ENCODE results near the gene CTSS. TPM values are rescaled to one million over a fixed set of nuclear protein-coding genes. Genes with fewer than 3 reads are reported as not detected.

CTSS gene
- polyA plus RNA-seq, 2 of the 4 experiments (the other 2 are of a cell fraction) = 9.4 to 29.6 TPM

DNA sequence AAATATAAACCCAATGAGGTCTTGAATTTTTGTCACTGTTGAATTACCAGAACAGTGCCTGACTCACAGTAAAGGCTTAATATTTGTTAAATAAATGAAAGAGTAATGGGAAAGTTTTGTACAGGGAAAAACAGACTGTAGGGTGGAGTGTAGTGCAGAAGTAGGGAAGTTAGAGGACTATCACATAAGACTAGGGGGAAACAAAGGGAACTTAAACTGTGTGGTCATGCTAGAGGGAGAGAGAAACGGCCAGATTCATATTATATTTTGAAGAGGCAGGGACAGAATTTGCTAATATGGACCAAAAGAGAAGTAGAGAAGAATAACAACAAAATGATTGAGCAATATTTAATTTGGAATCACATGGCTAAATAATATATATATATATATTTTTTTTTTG lies 27.6 kb upstream of the CTSS start:
- TF ChIP-seq HOXB13 (CRISPR knock-in tag; IDR thresholded peaks at IDR 0.05; ENCODE audit: low read depth) (no peak), NR3C1 (IDR thresholded peaks at IDR 0.05) (no peak), RCOR1 (IDR thresholded peaks at IDR 0.05; ENCODE audit: low read depth, low read length) (no peak), FOSB (CRISPR knock-in tag; IDR thresholded peaks at IDR 0.05) (no peak), FOSL2 (IDR thresholded peaks at IDR 0.05) (no peak), FOSL2 (CRISPR knock-in tag; IDR thresholded peaks at IDR 0.05) (no peak)
- Histone ChIP-seq H3K4me1 (no peaks in the 10 kb centered on the region), H3K27ac (no peak overlapping the region), H3K4me3 (no peak overlapping the region), H3K4me2 (no peak overlapping the region), H3K9me3 (no peaks in the 10 kb centered on the region)
- FAIRE-seq (no peak), ATAC-seq (no peak), DNase-seq (ENCODE audit: low read depth in 1 of 2, low spot score in 1 of 2) (no peak)
- POLR2A ChIA-PET = no interaction called here
- CTCF ChIA-PET = no interaction called here
- 54% methylated on average over 1 of the region's 1 CpG for WGBS (ENCODE audit: missing lambda C conversion rate)

DNA sequence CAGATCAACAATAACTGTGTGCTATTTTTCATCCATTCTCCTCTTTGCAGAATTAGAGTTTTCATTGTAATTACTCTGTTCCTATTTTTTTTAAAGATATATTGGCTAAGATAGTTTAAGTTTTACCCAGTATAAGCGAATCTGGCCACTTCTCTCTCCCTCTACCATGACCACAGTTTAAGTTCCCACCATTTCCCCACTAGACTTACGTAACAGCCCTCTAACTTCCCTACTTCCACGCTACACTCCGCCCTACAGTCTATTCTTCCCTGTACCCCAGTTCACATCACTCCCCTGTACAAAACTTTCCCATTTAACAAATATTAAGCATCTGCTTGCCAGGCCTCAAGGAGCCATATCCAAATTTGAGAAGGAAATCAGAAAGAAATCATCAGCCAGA lies 26.0 kb upstream of the CTSS start:
- POLR2A ChIA-PET = no interaction called here
- no peak for DNase-seq (ENCODE audit: low read depth in 1 of 2, low spot score in 1 of 2)
- TF ChIP-seq ZFP36 (IDR thresholded peaks at IDR 0.05; ENCODE audit: borderline replicate concordance, partially characterized antibody) = no peak
- no peak for TF ChIP-seq RAD21 (conservative IDR thresholded peaks at IDR 0.05 in 1 of 2, IDR thresholded peaks at IDR 0.05 in 1 of 2)
- no peak for TF ChIP-seq NFE2L2 (conservative IDR thresholded peaks at IDR 0.05; ENCODE audit: low read length)
- TF ChIP-seq, protein P1, sequence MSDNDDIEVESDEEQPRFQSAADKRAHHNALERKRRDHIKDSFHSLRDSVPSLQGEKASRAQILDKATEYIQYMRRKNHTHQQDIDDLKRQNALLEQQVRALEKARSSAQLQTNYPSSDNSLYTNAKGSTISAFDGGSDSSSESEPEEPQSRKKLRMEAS (IDR thresholded peaks at IDR 0.05) = no peak
- no peak for TF ChIP-seq HOXB13 (CRISPR knock-in tag; IDR thresholded peaks at IDR 0.05; ENCODE audit: low read depth)
- TF ChIP-seq CBX8 (IDR thresholded peaks at IDR 0.05) = no peak
- TF ChIP-seq FOXS1 (CRISPR knock-in tag; IDR thresholded peaks at IDR 0.05) = no peak
- TF ChIP-seq HDAC2 (IDR thresholded peaks at IDR 0.05) = no peak
- no peak for TF ChIP-seq JUN (IDR thresholded peaks at IDR 0.05)
- no peak for TF ChIP-seq CHD2 (IDR thresholded peaks at IDR 0.05; ENCODE audit: low read length, partially characterized antibody)
- TF ChIP-seq CEBPB (IDR thresholded peaks at IDR 0.05) = no peak
- TF ChIP-seq EHMT2 (IDR thresholded peaks at IDR 0.05; ENCODE audit: low read depth) = no peak
- TF ChIP-seq CHD4 (IDR thresholded peaks at IDR 0.05; ENCODE audit: borderline replicate concordance) = no peak
- no peak for TF ChIP-seq HOXA7 (CRISPR knock-in tag; IDR thresholded peaks at IDR 0.05)
- TF ChIP-seq HOXB5 (CRISPR knock-in tag; IDR thresholded peaks at IDR 0.05) = no peak
- no peak for TF ChIP-seq TFCP2L1 (CRISPR knock-in tag; IDR thresholded peaks at IDR 0.05)
- no peak for TF ChIP-seq ZNF302 (CRISPR knock-in tag; IDR thresholded peaks at IDR 0.05)
- TF ChIP-seq, protein P2, sequence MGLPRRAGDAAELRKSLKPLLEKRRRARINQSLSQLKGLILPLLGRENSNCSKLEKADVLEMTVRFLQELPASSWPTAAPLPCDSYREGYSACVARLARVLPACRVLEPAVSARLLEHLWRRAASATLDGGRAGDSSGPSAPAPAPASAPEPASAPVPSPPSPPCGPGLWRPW (IDR thresholded peaks at IDR 0.05) = no peak
- no peak for TF ChIP-seq POLR2A (IDR thresholded peaks at IDR 0.05; ENCODE audit: low read length)
- no peak for TF ChIP-seq RCOR1 (IDR thresholded peaks at IDR 0.05; ENCODE audit: low read depth, low read length)
- H3K4me2 ChIP-seq = no peak overlapping the region
- no peak for FAIRE-seq
- no peak overlapping the region for H3K4me3 ChIP-seq
- CTCF ChIA-PET = no interaction called here
- no peaks in the 10 kb centered on the region for H3K4me1 ChIP-seq
- H3K27ac ChIP-seq = no peak overlapping the region
- WGBS (ENCODE audit: missing lambda C conversion rate) = 94% methylated on average over 4 of the region's 4 CpGs
- H3K9me3 ChIP-seq = no peaks in the 10 kb centered on the region
- ATAC-seq = no peak

DNA sequence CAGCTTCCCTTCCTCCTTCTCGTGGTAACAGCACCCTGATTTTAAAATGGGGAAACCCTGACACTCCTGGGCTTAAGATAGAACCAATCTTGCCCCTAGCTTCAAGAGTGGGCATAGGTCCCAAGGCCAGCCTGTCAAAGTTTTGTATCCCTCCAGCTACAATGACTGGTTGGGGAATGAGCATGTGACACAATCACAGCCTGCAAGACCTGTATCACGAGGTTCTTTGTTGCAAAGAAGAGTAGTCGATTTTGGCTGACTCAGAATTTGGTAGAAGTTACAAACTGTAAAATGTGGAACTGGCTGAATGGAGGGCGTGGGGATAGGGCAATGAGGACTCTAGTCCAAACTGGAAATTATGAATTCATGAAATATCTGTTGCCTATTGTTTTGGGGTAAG lies 23.8 kb upstream of the CTSS start:
- TF ChIP-seq, protein P3, sequence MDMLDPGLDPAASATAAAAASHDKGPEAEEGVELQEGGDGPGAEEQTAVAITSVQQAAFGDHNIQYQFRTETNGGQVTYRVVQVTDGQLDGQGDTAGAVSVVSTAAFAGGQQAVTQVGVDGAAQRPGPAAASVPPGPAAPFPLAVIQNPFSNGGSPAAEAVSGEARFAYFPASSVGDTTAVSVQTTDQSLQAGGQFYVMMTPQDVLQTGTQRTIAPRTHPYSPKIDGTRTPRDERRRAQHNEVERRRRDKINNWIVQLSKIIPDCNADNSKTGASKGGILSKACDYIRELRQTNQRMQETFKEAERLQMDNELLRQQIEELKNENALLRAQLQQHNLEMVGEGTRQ (IDR thresholded peaks at IDR 0.05) = no peak
- TF ChIP-seq HOXA7 (CRISPR knock-in tag; IDR thresholded peaks at IDR 0.05) (no peak), NPAS2 (CRISPR knock-in tag; IDR thresholded peaks at IDR 0.05; ENCODE audit: borderline replicate concordance) (no peak), CBX8 (IDR thresholded peaks at IDR 0.05) (no peak), NR3C1 (IDR thresholded peaks at IDR 0.05) (no peak), RAD21 (conservative IDR thresholded peaks at IDR 0.05 in 1 of 2, IDR thresholded peaks at IDR 0.05 in 1 of 2) (no peak), ZC3H11A (IDR thresholded peaks at IDR 0.05) (no peak), TFCP2L1 (CRISPR knock-in tag; IDR thresholded peaks at IDR 0.05) (no peak), JUNB (IDR thresholded peaks at IDR 0.05) (no peak), MAZ (IDR thresholded peaks at IDR 0.05; ENCODE audit: borderline replicate concordance, low read depth, low read length) (no peak), SMC3 (IDR thresholded peaks at IDR 0.05) (no peak), HDAC2 (IDR thresholded peaks at IDR 0.05) (no peak), ESRRA (IDR thresholded peaks at IDR 0.05; ENCODE audit: borderline replicate concordance, low read length) (no peak), SREBF2 (IDR thresholded peaks at IDR 0.05) (no peak), MAFK (IDR thresholded peaks at IDR 0.05; ENCODE audit: partially characterized antibody) (no peak), ZSCAN20 (CRISPR knock-in tag; IDR thresholded peaks at IDR 0.05) (no peak)
- TF ChIP-seq, protein P4, sequence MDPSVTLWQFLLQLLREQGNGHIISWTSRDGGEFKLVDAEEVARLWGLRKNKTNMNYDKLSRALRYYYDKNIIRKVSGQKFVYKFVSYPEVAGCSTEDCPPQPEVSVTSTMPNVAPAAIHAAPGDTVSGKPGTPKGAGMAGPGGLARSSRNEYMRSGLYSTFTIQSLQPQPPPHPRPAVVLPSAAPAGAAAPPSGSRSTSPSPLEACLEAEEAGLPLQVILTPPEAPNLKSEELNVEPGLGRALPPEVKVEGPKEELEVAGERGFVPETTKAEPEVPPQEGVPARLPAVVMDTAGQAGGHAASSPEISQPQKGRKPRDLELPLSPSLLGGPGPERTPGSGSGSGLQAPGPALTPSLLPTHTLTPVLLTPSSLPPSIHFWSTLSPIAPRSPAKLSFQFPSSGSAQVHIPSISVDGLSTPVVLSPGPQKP (IDR thresholded peaks at IDR 0.05; ENCODE audit: low read depth, low read length) = no peak
- TF ChIP-seq, protein P5, sequence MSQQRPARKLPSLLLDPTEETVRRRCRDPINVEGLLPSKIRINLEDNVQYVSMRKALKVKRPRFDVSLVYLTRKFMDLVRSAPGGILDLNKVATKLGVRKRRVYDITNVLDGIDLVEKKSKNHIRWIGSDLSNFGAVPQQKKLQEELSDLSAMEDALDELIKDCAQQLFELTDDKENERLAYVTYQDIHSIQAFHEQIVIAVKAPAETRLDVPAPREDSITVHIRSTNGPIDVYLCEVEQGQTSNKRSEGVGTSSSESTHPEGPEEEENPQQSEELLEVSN (IDR thresholded peaks at IDR 0.05; ENCODE audit: borderline replicate concordance, low read depth) = no peak
- TF ChIP-seq, protein P2 (IDR thresholded peaks at IDR 0.05) = no peak
- Histone ChIP-seq H3K4me3 (no peak overlapping the region), H3K4me2 (no peak overlapping the region), H3K27ac (no peak overlapping the region), H3K4me1 (no peaks in the 10 kb centered on the region), H3K9me3 (no peaks in the 10 kb centered on the region)
- ChIA-PET POLR2A (no interaction called here), CTCF (interaction anchor here (0.7 to 1.6 kb wide), 3 partner anchors 8 to 207 kb away, joined by 3 to 8 read pairs (median 4); no protein-coding TSS in a partner anchor)
- WGBS (ENCODE audit: missing lambda C conversion rate) = 52% methylated on average over 4 of the region's 4 CpGs
- DNase-seq (ENCODE audit: low read depth in 1 of 2, low spot score in 1 of 2) (no peak), FAIRE-seq (no peak), ATAC-seq (no peak)

All from A549 (cell line).